Keratinocyte (primary cell): Measurements from ENCODE around the gene PDXDC1.
"Not testable (repeated sequence)": the region's sequence is repeated elsewhere in the genome, so short reads cannot be mapped to it uniquely, and the experiment has no call there.

ENCODE experiments used
- EZH2 ChIP-seq: IDR thresholded peaks from one replicate; pipeline ENCODE4 v1.6.1; 2012; ENCODE audit warnings: inconsistent platforms, mild to moderate bottlenecking, low read length, moderate library complexity
- TF ChIP-seq, protein P1 (sequence below), 3 experiments: IDR thresholded peaks in 1 of 3; conservative IDR thresholded peaks in 1 of 3; optimal IDR thresholded peaks in 1 of 3; 2 replicates in 2 of 3; 3 replicates in 1 of 3; pipeline versions ENCODE3 to v1.5.1; 2011; ENCODE audit warnings: low read length in 3 of 3, mild to moderate bottlenecking in 3 of 3, moderate library complexity in 2 of 3, control low read depth in 1 of 3, inconsistent platforms in 1 of 3; ENCODE audit not compliant: insufficient read depth in 2 of 3; ENCODE audit errors: extremely low read depth in 1 of 3

DNA sequence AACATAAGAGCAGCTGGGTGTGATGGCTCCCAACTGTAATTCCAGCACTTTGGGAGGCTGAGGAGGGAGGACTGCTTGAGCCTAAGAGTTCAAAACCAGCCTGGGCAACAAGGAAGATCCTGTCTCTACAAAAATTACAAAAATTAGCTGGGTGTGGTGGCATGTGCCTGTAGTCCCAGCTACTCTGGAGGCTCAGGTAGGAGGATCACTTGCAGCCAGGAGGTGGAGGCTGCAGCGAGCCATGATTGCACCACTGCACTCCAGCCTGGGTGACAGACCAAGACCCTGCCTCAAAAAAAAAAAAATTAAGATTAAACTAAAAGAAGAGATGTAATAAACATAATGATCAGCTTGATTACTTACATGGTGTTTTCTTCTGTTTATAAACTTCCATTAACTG lies 75.6 kb downstream of the PDXDC1 start:
- TF ChIP-seq, protein P1, sequence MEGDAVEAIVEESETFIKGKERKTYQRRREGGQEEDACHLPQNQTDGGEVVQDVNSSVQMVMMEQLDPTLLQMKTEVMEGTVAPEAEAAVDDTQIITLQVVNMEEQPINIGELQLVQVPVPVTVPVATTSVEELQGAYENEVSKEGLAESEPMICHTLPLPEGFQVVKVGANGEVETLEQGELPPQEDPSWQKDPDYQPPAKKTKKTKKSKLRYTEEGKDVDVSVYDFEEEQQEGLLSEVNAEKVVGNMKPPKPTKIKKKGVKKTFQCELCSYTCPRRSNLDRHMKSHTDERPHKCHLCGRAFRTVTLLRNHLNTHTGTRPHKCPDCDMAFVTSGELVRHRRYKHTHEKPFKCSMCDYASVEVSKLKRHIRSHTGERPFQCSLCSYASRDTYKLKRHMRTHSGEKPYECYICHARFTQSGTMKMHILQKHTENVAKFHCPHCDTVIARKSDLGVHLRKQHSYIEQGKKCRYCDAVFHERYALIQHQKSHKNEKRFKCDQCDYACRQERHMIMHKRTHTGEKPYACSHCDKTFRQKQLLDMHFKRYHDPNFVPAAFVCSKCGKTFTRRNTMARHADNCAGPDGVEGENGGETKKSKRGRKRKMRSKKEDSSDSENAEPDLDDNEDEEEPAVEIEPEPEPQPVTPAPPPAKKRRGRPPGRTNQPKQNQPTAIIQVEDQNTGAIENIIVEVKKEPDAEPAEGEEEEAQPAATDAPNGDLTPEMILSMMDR (optimal IDR thresholded peaks at IDR 0.05 in 1 of 3, IDR thresholded peaks at IDR 0.05 in 1 of 3, conservative IDR thresholded peaks at IDR 0.05 in 1 of 3; ENCODE audit: extremely low read depth in 1 of 3, insufficient read depth in 2 of 3, low read length in 3 of 3): not testable (repeated sequence)
- not testable (repeated sequence) for TF ChIP-seq EZH2
